Fibroblast of lung (primary cell): ENCODE measurements around the gene IL27RA. TPM values are rescaled to one million over a fixed set of nuclear protein-coding genes. Genes with fewer than 3 reads are reported as not detected.

ENCODE experiments used
- DNase-seq, 2 donors: peaks; one replicate each; pipeline versions ENCODE4 v3.0.0 to v3.0.0-alpha.2; 2010; ENCODE audit warnings: low read depth in 2 of 2
- H2AFZ ChIP-seq: 2 replicates; pipeline ENCODE4 v1.5.1; 2012; ENCODE audit warnings: low read length, control low read depth, inconsistent platforms
- H3K27ac ChIP-seq: 2 replicates; pipeline ENCODE4 v1.5.1; 2011; ENCODE audit warnings: low read length, control low read depth; ENCODE audit not compliant: insufficient read depth
- H3K27me3 ChIP-seq: 2 replicates; pipeline ENCODE4 v1.5.1; 2011; ENCODE audit warnings: mild to moderate bottlenecking, low read length; ENCODE audit not compliant: control insufficient read depth, insufficient read depth
- H3K36me3 ChIP-seq: 2 replicates; pipeline ENCODE4 v1.5.1; 2011; ENCODE audit warnings: low read length; ENCODE audit not compliant: control insufficient read depth, insufficient read depth
- H3K4me1 ChIP-seq: 2 replicates; pipeline ENCODE4 v1.5.1; 2011; ENCODE audit warnings: low read length; ENCODE audit not compliant: control insufficient read depth, insufficient read depth; ENCODE audit errors: extremely low read depth
- H3K4me2 ChIP-seq: 2 replicates; pipeline ENCODE4 v1.5.1; 2011; ENCODE audit warnings: low read length, control low read depth; ENCODE audit not compliant: insufficient read depth; ENCODE audit errors: extremely low read depth
- H3K4me3 ChIP-seq, 4 experiments: fragments of 200-600 bp in 1 of 4; sonication (generic) in 1 of 4; replicated peaks in 1 of 4; 2 replicates each; pipeline ENCODE4 v1.5.1; 2011 to 2016; ENCODE audit warnings: low read length in 4 of 4, low read depth in 3 of 4, mild to moderate bottlenecking in 3 of 4, control low read depth in 2 of 4, inconsistent platforms in 1 of 4, mixed read lengths in 1 of 4; ENCODE audit not compliant: insufficient read depth in 1 of 4; ENCODE audit errors: control extremely low read depth in 1 of 4
- H3K79me2 ChIP-seq: 2 replicates; pipeline ENCODE4 v1.5.1; 2012; ENCODE audit warnings: mild to moderate bottlenecking, low read length, inconsistent platforms; ENCODE audit not compliant: control insufficient read depth, insufficient read depth
- H3K9ac ChIP-seq: 2 replicates; pipeline ENCODE4 v1.5.1; 2011; ENCODE audit warnings: mild to moderate bottlenecking, low read length, control low read depth; ENCODE audit not compliant: insufficient read depth
- H3K9me3 ChIP-seq: 2 replicates; pipeline ENCODE4 v1.5.1; 2012; ENCODE audit warnings: low read depth, low read length; ENCODE audit not compliant: control insufficient read depth, insufficient read depth
- H4K20me1 ChIP-seq: 2 replicates; pipeline ENCODE4 v1.5.1; 2011; ENCODE audit warnings: low read length; ENCODE audit not compliant: control insufficient read depth, insufficient read depth; ENCODE audit errors: extremely low read depth
- CTCF ChIP-seq, 2 donors: IDR thresholded peaks in 1 of 2; conservative IDR thresholded peaks in 1 of 2; 1 replicate in 1 of 2; 2 replicates in 1 of 2; pipeline ENCODE4 v1.5.1; 2011 to 2012; ENCODE audit warnings: low read length in 2 of 2, control low read depth in 1 of 2, inconsistent platforms in 1 of 2, low read depth in 1 of 2, mild to moderate bottlenecking in 1 of 2
- EZH2 ChIP-seq: IDR thresholded peaks from 2 replicates; pipeline ENCODE4 v1.5.1; 2012; ENCODE audit warnings: low read length, control low read depth, mild to moderate bottlenecking; ENCODE audit errors: missing control alignments
- polyA plus RNA-seq, 2 donors: library from polyadenylated mRNA; depleted of rRNA in 1 of 2; stranded (reverse) in 1 of 2; unstranded in 1 of 2; fragments of >200 nt; gene quantifications; 2 replicates each; pipeline ENCODE4 v1.2.1, GENCODE V29; 2011 to 2012; ENCODE audit warnings: missing spikeins in 1 of 2
- total RNA-seq: library from RNA; depleted of rRNA; stranded (reverse); fragments of >200 nt; gene quantifications from 2 replicates; pipeline ENCODE4 v1.2.1, GENCODE V29; 2014

The IL27RA gene
- total and polyA plus RNA-seq, 2 donors (not counting 1 experiment from before 2014, with no cell fraction given) = 0.84 to 2.1 TPM

- no peaks in the 10 kb centered on the region for H3K79me2 ChIP-seq
- no peak for DNase-seq
- H2AFZ ChIP-seq = peak overlapping the region; percentile 56
- H3K9me3 ChIP-seq = no peaks in the 10 kb centered on the region
- no peaks in the 10 kb centered on the region for H3K36me3 ChIP-seq
- H3K4me1 ChIP-seq = peaks cover 7% of the 10 kb centered on the region
- H3K4me3 ChIP-seq = no peak overlapping the region
- peak overlapping the region; percentile 21 for H3K9ac ChIP-seq
- no peaks in the 10 kb centered on the region for H4K20me1 ChIP-seq
- H3K27ac ChIP-seq = no peak overlapping the region
- TF ChIP-seq EZH2 = no peak
- TF ChIP-seq CTCF (conservative IDR thresholded peaks at IDR 0.05 in 1 of 2, IDR thresholded peaks at IDR 0.05 in 1 of 2; ENCODE audit: low read depth in 1 of 2, low read length in 2 of 2) = no peak
- no peaks in the 10 kb centered on the region for H3K27me3 ChIP-seq
- H3K4me2 ChIP-seq = no peak overlapping the region
Measured at GRCh38 chr19:13985771-13986347, 45.7 kb upstream of the IL27RA start.

- Histone ChIP-seq H3K9ac (peak overlapping the region; percentile 21), H2AFZ (peak overlapping the region; percentile 56), H3K4me3 (no peak overlapping the region), H3K79me2 (no peaks in the 10 kb centered on the region), H3K27me3 (no peaks in the 10 kb centered on the region), H3K27ac (peak overlapping the region; percentile 0), H3K4me1 (peaks cover 7% of the 10 kb centered on the region), H3K36me3 (no peaks in the 10 kb centered on the region), H3K4me2 (no peak overlapping the region), H3K9me3 (no peaks in the 10 kb centered on the region), H4K20me1 (no peaks in the 10 kb centered on the region)
- DNase-seq = peak in 1 of 2 donors; percentile 55
- no peak for TF ChIP-seq CTCF (conservative IDR thresholded peaks at IDR 0.05 in 1 of 2, IDR thresholded peaks at IDR 0.05 in 1 of 2; ENCODE audit: low read depth in 1 of 2, low read length in 2 of 2)
- TF ChIP-seq EZH2 = no peak
Measured at GRCh38 chr19:13986348-13986904, 45.1 kb upstream of the IL27RA start.

- H3K4me1 ChIP-seq = peaks cover 7% of the 10 kb centered on the region
- H3K27me3 ChIP-seq = no peaks in the 10 kb centered on the region
- no peak for TF ChIP-seq CTCF (conservative IDR thresholded peaks at IDR 0.05 in 1 of 2, IDR thresholded peaks at IDR 0.05 in 1 of 2; ENCODE audit: low read depth in 1 of 2, low read length in 2 of 2)
- no peak for TF ChIP-seq EZH2
- peak overlapping the region; percentile 0 for H3K27ac ChIP-seq
- H3K4me2 ChIP-seq = no peak overlapping the region
- no peaks in the 10 kb centered on the region for H3K79me2 ChIP-seq
- no peak overlapping the region for H3K4me3 ChIP-seq
- no peaks in the 10 kb centered on the region for H4K20me1 ChIP-seq
- no peak overlapping the region for H3K9ac ChIP-seq
- DNase-seq = no peak
- H3K36me3 ChIP-seq = no peaks in the 10 kb centered on the region
- no peak overlapping the region for H2AFZ ChIP-seq
- H3K9me3 ChIP-seq = no peaks in the 10 kb centered on the region
Measured at GRCh38 chr19:13987101-13987890, 44.3 kb upstream of the IL27RA start.
